K562 (cell line): ENCODE data around the gene SOSTDC1. TPM values are rescaled to one million over a fixed set of nuclear protein-coding genes. Genes with fewer than 3 reads are reported as not detected.

Experiments used
- ARHGAP35 ChIP-seq: fragments of 450-650 bp; IDR thresholded peaks from 2 replicates; pipeline ENCODE4 v1.6.1; 2018; ENCODE audit not compliant: partially characterized antibody
- ATF4 ChIP-seq: fragments of 450-650 bp; formaldehyde crosslinking; IDR thresholded peaks from 2 replicates; pipeline ENCODE4 v1.4.0; 2022; ENCODE audit warnings: mild to moderate bottlenecking, moderate library complexity
- BACH1 ChIP-seq: fragments of 200-800 bp; sonication (Bioruptor generic); IDR thresholded peaks from 2 replicates; pipeline ENCODE4 v1.6.1; 2016; ENCODE audit warnings: missing genetic modification characterization, missing compliant biosample characterization
- BCOR ChIP-seq: fragments of 450-650 bp; IDR thresholded peaks from 2 replicates; pipeline ENCODE4 v1.6.1; 2016
- DACH1 ChIP-seq: fragments of 450-650 bp; IDR thresholded peaks from 2 replicates; pipeline ENCODE4 v1.6.1; 2018; ENCODE audit not compliant: partially characterized antibody
- ELF4 ChIP-seq: fragments of 450-650 bp; formaldehyde crosslinking; IDR thresholded peaks from 2 replicates; pipeline ENCODE4 v1.4.0; 2022; ENCODE audit warnings: missing genetic modification characterization
- FOXA1 ChIP-seq: fragments of 450-650 bp; IDR thresholded peaks from 2 replicates; pipeline ENCODE4 v1.6.1; 2016; ENCODE audit warnings: mild to moderate bottlenecking, borderline replicate concordance
- MAFK ChIP-seq: IDR thresholded peaks from 2 replicates; pipeline ENCODE4 v1.6.1; 2011; ENCODE audit warnings: low read length, improper control_type of control experiment
- NFE2 ChIP-seq: IDR thresholded peaks from 2 replicates; pipeline ENCODE4 v1.6.1; 2014; ENCODE audit warnings: antibody characterized with exemption, low read depth
- PATZ1 ChIP-seq: fragments of 250-450 bp; sonication (Bioruptor Pico); IDR thresholded peaks from 2 replicates; pipeline ENCODE4 v1.5.0; 2020; ENCODE audit warnings: mild to moderate bottlenecking, borderline replicate concordance
- PKNOX1 ChIP-seq: fragments of 450-650 bp; IDR thresholded peaks from 2 replicates; pipeline ENCODE4 v1.6.1; 2016
- POLR2A ChIP-seq: fragments of 450-650 bp; conservative IDR thresholded peaks from 2 replicates; pipeline ENCODE4 v1.6.1; 2016
- POLR2G ChIP-seq: fragments of 200-400 bp; formaldehyde crosslinking; IDR thresholded peaks from 2 replicates; pipeline ENCODE4 v1.6.1; 2017; ENCODE audit warnings: low read depth, mild to moderate bottlenecking, antibody characterized with exemption, low read length, moderate library complexity
- PREB ChIP-seq: sonication (generic); formaldehyde crosslinking; IDR thresholded peaks from 2 replicates; pipeline ENCODE4 v1.8.1; 2023; ENCODE audit warnings: mild to moderate bottlenecking, missing genetic modification reagents
- RFX1 ChIP-seq: fragments of 450-650 bp; IDR thresholded peaks from 2 replicates; pipeline ENCODE4 v1.6.1; 2016; ENCODE audit warnings: mild to moderate bottlenecking, moderate library complexity
- SP2 ChIP-seq: IDR thresholded peaks from 2 replicates; pipeline ENCODE4 v1.6.1; 2011; ENCODE audit warnings: mild to moderate bottlenecking, low read depth, low read length, moderate library complexity; ENCODE audit not compliant: poor library complexity, severe bottlenecking; ENCODE audit errors: extremely low read depth
- SREBF1 ChIP-seq: fragments of 150-350 bp; IDR thresholded peaks from 2 replicates; pipeline ENCODE4 v1.6.1; 2014; ENCODE audit warnings: antibody characterized with exemption, low read depth, low read length, borderline replicate concordance
- STAT5B ChIP-seq: fragments of 250-450 bp; sonication (Bioruptor Pico); IDR thresholded peaks from 2 replicates; pipeline ENCODE4 v1.8.0; 2021; ENCODE audit warnings: mild to moderate bottlenecking, inconsistent platforms
- TARDBP ChIP-seq: fragments of 450-650 bp; IDR thresholded peaks from 2 replicates; pipeline ENCODE4 v1.6.1; 2016
- ZBTB17 ChIP-seq: fragments of 450-650 bp; formaldehyde crosslinking; IDR thresholded peaks from 2 replicates; pipeline ENCODE4 v1.4.0; 2020; ENCODE audit warnings: mild to moderate bottlenecking
- ZBTB5 ChIP-seq: fragments of 450-650 bp; IDR thresholded peaks from 2 replicates; pipeline ENCODE4 v1.6.1; 2017; ENCODE audit warnings: antibody characterized with exemption
- ZNF134 ChIP-seq: fragments of 250-450 bp; sonication (Bioruptor Pico); conservative IDR thresholded peaks from 2 replicates; pipeline ENCODE4 v1.4.0; 2020
- ZNF57 ChIP-seq: fragments of 450-650 bp; formaldehyde crosslinking; IDR thresholded peaks from 2 replicates; pipeline ENCODE4 v1.4.0; 2020; ENCODE audit warnings: mild to moderate bottlenecking, moderate library complexity
- ZNF586 ChIP-seq: fragments of 450-650 bp; formaldehyde crosslinking; conservative IDR thresholded peaks from 2 replicates; pipeline ENCODE4 v1.4.0; 2020; ENCODE audit warnings: mild to moderate bottlenecking, moderate library complexity
- ZSCAN29 ChIP-seq: fragments of 450-650 bp; IDR thresholded peaks from 2 replicates; pipeline ENCODE4 v1.6.1; 2017
- polyA plus RNA-seq, 8 experiments: library from polyadenylated mRNA; depleted of rRNA in 4 of 8; stranded (reverse) in 5 of 8; unstranded in 3 of 8; fragments of >200 nt; fragmentation: Nextera tagmentation in 2 of 8; fragmentation: Illumina TruSeq in 1 of 8; extraction: Ambion mirVana in 2 of 8; extraction: Trizol in 1 of 8; gene quantifications; 2 replicates each; pipeline versions ENCODE4 v1.2.1 to v1.2.3, GENCODE V29; 2011 to 2014; ENCODE audit warnings: inconsistent platforms in 1 of 8, missing spikeins in 1 of 8
- total RNA-seq, 7 experiments: library from RNA; depleted of rRNA in 6 of 7; stranded (reverse); fragments of >200 nt in 6 of 7; fragmentation: Illumina TruSeq in 2 of 7; extraction: Trizol in 2 of 7; gene quantifications; 2 replicates each; pipeline versions ENCODE4 v1.2.1 to v1.2.3, GENCODE V29; 2011 to 2021; ENCODE audit warnings: low replicate concordance in 1 of 7

The SOSTDC1 gene
- total and polyA plus RNA-seq, 9 of the 15 experiments (the other 6 are each of a cell fraction or from before 2014, with no cell fraction given): 8.3 to 48.6 (median 15.9) TPM

GRCh38 chr7:16433568-16434122 is 31.9 kb downstream of the SOSTDC1 start (continued):
- TF ChIP-seq SREBF1 (no peak), TARDBP (no peak), BACH1 (no peak), PKNOX1 (no peak), STAT5B (no peak), DACH1 (no peak), PATZ1 (CRISPR knock-in tag) (0 out of 2 replicates have a peak, but pooled peaks have one; percentile 14), BCOR (no peak), SP2 (no peak), ZNF57 (no peak), ZNF586 (CRISPR knock-in tag) (no peak), ARHGAP35 (no peak), ZBTB17 (CRISPR knock-in tag) (peak; percentile 30; the same call in 1 of the 2 replicates), ZSCAN29 (no peak), ELF4 (peak; percentile 34; the same call in 1 of the 2 replicates), MAFK (no peak), POLR2A (no peak), FOXA1 (no peak), NFE2 (no peak), ZBTB5 (no peak), RFX1 (no peak), ZNF134 (CRISPR knock-in tag) (no peak), PREB (CRISPR knock-in tag) (no peak), POLR2G (no peak), ATF4 (CRISPR knock-in tag) (no peak)
